ENCODE measurements around the gene TUBA8. TPM values are rescaled to one million over a fixed set of nuclear protein-coding genes. Genes with fewer than 3 reads are reported as not detected.
A peak's percentile ranks its signal among the peaks of the same experiment; 100 is the strongest.

Gene TUBA8
- total and polyA plus RNA-seq, 2 donors (not counting 1 experiment from before 2014, with no cell fraction given): 0.60 to 0.83 TPM

DNA sequence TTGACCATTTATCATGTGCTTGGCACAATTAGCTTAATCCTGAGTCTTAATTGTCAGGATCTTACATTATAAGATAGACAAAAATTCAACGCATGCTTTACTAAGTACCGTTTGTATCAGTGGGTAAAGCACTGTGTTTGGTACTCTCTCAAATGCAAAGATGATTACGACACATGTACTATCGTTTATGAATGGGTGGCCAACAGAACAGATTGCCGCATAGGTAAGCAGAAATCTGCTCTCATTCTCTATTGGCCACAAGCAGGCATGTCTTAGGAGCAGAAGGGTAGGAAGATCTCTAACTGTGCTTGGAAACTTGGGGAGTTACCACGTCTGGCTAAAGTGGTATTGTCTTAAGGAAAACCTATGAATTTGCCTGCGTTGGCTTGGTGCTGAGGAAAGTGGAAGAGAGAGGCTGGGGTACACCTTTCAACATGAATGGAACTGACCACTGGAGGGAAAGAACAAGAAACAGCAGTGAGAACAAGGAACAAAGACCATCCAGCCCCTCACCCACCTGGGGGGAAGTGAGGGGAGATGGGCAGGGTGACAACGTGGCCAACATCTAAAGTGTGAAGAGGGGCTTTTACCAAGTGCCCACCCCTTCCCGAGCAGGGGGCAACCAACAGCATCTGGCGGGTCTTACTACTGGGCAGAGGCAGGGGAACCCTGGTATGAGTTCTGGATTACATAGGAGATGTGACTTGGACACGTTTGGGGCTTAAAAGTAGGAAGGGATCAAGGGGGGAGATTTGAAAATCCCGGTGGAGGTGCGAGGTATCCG, 1.0 kb upstream of the TUBA8 start:
- DNase-seq (ENCODE audit: low read depth in 2 of 2): no peak
- Histone ChIP-seq H2AFZ (ENCODE audit: low read length) (no peak overlapping the region), H3K79me2 (ENCODE audit: control insufficient read depth, insufficient read depth, low read length) (no peaks in the 10 kb centered on the region), H3K4me3 (replicated peaks in 1 of 4; ENCODE audit: control extremely low read depth in 1 of 4, insufficient read depth in 1 of 4, low read depth in 3 of 4, low read length in 4 of 4) (no peak overlapping the region), H3K27ac (ENCODE audit: insufficient read depth, low read length) (no peak overlapping the region), H3K27me3 (ENCODE audit: control insufficient read depth, insufficient read depth, low read length) (peaks cover 2% of the 10 kb centered on the region), H3K4me1 (ENCODE audit: control insufficient read depth, extremely low read depth, insufficient read depth, low read length) (no peaks in the 10 kb centered on the region), H4K20me1 (ENCODE audit: control insufficient read depth, extremely low read depth, insufficient read depth, low read length) (no peaks in the 10 kb centered on the region), H3K4me2 (ENCODE audit: extremely low read depth, insufficient read depth, low read length) (no peak overlapping the region), H3K36me3 (ENCODE audit: control insufficient read depth, insufficient read depth, low read length) (no peaks in the 10 kb centered on the region), H3K9me3 (ENCODE audit: control insufficient read depth, insufficient read depth, low read depth, low read length) (no peaks in the 10 kb centered on the region), H3K9ac (ENCODE audit: insufficient read depth, low read length) (no peak overlapping the region)
- TF ChIP-seq, protein P1, sequence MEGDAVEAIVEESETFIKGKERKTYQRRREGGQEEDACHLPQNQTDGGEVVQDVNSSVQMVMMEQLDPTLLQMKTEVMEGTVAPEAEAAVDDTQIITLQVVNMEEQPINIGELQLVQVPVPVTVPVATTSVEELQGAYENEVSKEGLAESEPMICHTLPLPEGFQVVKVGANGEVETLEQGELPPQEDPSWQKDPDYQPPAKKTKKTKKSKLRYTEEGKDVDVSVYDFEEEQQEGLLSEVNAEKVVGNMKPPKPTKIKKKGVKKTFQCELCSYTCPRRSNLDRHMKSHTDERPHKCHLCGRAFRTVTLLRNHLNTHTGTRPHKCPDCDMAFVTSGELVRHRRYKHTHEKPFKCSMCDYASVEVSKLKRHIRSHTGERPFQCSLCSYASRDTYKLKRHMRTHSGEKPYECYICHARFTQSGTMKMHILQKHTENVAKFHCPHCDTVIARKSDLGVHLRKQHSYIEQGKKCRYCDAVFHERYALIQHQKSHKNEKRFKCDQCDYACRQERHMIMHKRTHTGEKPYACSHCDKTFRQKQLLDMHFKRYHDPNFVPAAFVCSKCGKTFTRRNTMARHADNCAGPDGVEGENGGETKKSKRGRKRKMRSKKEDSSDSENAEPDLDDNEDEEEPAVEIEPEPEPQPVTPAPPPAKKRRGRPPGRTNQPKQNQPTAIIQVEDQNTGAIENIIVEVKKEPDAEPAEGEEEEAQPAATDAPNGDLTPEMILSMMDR (conservative IDR thresholded peaks at IDR 0.05 in 1 of 2, IDR thresholded peaks at IDR 0.05 in 1 of 2; ENCODE audit: low read depth in 1 of 2, low read length in 2 of 2): no peak
- TF ChIP-seq EZH2 (IDR thresholded peaks at IDR 0.05; ENCODE audit: low read length, missing control alignments): no peak

GRCh38 chr22:18110954-18111758, 547 bp downstream of the TUBA8 start:
- Histone ChIP-seq H3K9ac (ENCODE audit: insufficient read depth, low read length) (no peak overlapping the region), H4K20me1 (ENCODE audit: control insufficient read depth, extremely low read depth, insufficient read depth, low read length) (no peaks in the 10 kb centered on the region), H3K4me2 (ENCODE audit: extremely low read depth, insufficient read depth, low read length) (peak overlapping the region; percentile 44), H3K27ac (ENCODE audit: insufficient read depth, low read length) (no peak overlapping the region), H3K79me2 (ENCODE audit: control insufficient read depth, insufficient read depth, low read length) (no peaks in the 10 kb centered on the region), H3K27me3 (ENCODE audit: control insufficient read depth, insufficient read depth, low read length) (peaks cover 2% of the 10 kb centered on the region), H3K4me3 (replicated peaks in 1 of 4; ENCODE audit: control extremely low read depth in 1 of 4, insufficient read depth in 1 of 4, low read depth in 3 of 4, low read length in 4 of 4) (peak overlapping the region in 3 of 4 experiments; percentile 13 to 49 (median 26)), H3K9me3 (ENCODE audit: control insufficient read depth, insufficient read depth, low read depth, low read length) (no peaks in the 10 kb centered on the region), H3K36me3 (ENCODE audit: control insufficient read depth, insufficient read depth, low read length) (no peaks in the 10 kb centered on the region), H2AFZ (ENCODE audit: low read length) (no peak overlapping the region), H3K4me1 (ENCODE audit: control insufficient read depth, extremely low read depth, insufficient read depth, low read length) (no peaks in the 10 kb centered on the region)
- DNase-seq (ENCODE audit: low read depth in 2 of 2): no peak
- TF ChIP-seq, protein P1 (conservative IDR thresholded peaks at IDR 0.05 in 1 of 2, IDR thresholded peaks at IDR 0.05 in 1 of 2; ENCODE audit: low read depth in 1 of 2, low read length in 2 of 2): no peak
- no peak for TF ChIP-seq EZH2 (IDR thresholded peaks at IDR 0.05; ENCODE audit: low read length, missing control alignments)

GRCh38 chr22:18111759-18112330, 1.2 kb downstream of the TUBA8 start:
- H3K27ac ChIP-seq (ENCODE audit: insufficient read depth, low read length): no peak overlapping the region
- no peaks in the 10 kb centered on the region for H3K4me1 ChIP-seq (ENCODE audit: control insufficient read depth, extremely low read depth, insufficient read depth, low read length)
- H3K9ac ChIP-seq (ENCODE audit: insufficient read depth, low read length): no peak overlapping the region
- H3K9me3 ChIP-seq (ENCODE audit: control insufficient read depth, insufficient read depth, low read depth, low read length): no peaks in the 10 kb centered on the region
- peaks cover 2% of the 10 kb centered on the region for H3K27me3 ChIP-seq (ENCODE audit: control insufficient read depth, insufficient read depth, low read length)
- no peak for TF ChIP-seq EZH2 (IDR thresholded peaks at IDR 0.05; ENCODE audit: low read length, missing control alignments)
- TF ChIP-seq, protein P1 (conservative IDR thresholded peaks at IDR 0.05 in 1 of 2, IDR thresholded peaks at IDR 0.05 in 1 of 2; ENCODE audit: low read depth in 1 of 2, low read length in 2 of 2): no peak
- no peak overlapping the region for H2AFZ ChIP-seq (ENCODE audit: low read length)
- H3K79me2 ChIP-seq (ENCODE audit: control insufficient read depth, insufficient read depth, low read length): no peaks in the 10 kb centered on the region
- no peaks in the 10 kb centered on the region for H4K20me1 ChIP-seq (ENCODE audit: control insufficient read depth, extremely low read depth, insufficient read depth, low read length)
- no peak overlapping the region for H3K4me2 ChIP-seq (ENCODE audit: extremely low read depth, insufficient read depth, low read length)
- no peak overlapping the region for H3K4me3 ChIP-seq (replicated peaks in 1 of 4; ENCODE audit: control extremely low read depth in 1 of 4, insufficient read depth in 1 of 4, low read depth in 3 of 4, low read length in 4 of 4)
- DNase-seq (ENCODE audit: low read depth in 2 of 2): no peak
- no peaks in the 10 kb centered on the region for H3K36me3 ChIP-seq (ENCODE audit: control insufficient read depth, insufficient read depth, low read length)

Data from fibroblast of lung (primary cell).